ENCODE data around the gene PTPRG.

PTPRG gene

DNA sequence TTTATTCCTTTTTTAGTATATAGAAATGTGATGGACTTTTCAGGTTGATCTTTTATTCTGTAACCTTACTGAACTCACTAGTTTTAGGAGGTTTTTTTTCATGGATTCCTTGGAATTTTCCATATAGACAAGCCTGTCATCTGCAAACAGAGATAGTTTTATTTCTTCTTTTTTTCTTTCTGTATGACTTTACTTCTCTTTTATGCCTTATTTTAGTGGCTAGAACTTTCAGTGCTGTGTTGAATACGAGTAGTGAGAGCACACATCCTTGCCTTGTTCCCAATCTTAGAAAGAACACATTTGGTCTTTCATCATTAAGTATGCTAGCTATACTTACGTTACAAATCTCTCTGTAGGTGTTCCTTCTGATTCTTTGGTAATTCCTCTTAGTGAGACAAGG is 336.5 kb downstream of the PTPRG start:
- no peak for DNase-seq (ENCODE audit: low read depth)

DNA sequence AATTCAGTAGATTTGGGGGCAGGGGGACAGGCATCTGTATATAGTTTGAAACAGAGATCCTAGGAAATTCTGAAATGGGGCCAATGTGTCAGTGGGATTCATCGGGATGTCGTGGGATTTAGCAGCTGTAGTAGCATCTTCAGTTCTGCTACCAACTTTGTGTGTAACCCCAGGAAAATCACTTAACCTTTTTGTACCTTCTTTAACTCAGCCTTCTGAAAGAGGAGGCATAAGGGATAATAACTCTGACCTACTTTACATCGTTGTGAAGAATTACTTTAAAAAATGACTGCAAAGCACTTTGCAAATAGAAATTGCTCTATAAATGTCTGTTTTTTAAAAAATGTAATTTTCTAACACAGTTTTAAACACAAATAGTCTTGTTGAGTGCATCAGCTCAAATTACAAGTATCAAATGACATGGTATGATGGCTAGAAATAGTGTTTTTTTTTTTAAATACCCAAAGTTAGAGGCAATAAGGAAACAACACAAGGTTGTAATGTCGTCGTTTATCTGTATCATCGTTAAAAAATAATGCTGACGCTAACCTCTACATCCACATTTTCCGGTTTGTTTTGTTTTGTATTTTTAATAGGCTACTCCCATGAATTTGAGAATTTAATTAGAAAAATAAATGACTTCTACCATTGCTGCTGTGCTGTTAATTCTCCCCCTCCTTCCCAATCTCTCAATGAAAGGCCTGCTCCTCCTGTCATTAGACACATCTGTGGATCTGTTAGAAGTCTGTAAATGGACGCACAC is 338.5 kb downstream of the PTPRG start:
- no peak for DNase-seq (ENCODE audit: low read depth)

DNA sequence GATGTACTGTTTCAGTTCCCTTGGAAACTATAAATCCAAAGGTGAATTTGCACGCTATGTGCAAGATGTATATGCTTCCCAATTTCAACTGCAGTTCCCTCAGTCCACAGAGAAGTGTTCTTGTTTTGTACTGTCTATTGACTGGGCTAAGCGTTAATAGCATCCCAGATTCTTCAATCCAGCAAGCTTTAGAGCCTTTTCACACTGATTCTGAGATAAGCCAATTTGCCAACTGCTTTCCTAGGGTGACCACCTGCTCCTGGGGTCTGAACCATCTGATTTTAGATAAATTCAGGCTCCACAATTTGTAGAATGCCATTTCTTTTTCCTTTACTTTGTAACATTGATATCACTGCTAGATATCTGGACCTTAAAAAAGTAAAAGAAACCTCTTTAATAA is 340.1 kb downstream of the PTPRG start:
- DNase-seq (ENCODE audit: low read depth), result no peak

DNA sequence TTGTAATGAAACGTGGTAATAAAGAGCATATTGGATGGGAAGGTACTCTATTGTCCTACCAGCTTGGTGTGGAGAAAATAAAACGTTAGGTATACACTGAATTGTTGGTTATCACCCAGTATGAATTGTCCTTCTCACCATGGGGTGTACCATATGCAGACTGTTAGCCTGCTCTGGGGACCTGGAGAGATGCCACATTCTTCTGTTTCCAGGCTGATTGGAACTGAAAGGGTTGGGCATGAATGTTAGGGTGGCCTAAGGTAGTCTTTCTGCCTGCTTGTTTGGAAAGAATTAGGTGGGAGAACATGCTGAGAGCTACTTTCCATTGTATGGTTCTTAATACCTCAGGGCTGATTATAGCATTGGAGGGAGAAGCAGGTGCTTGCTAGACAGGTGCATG is 340.6 kb downstream of the PTPRG start:
- DNase-seq (ENCODE audit: low read depth), result no peak

DNA sequence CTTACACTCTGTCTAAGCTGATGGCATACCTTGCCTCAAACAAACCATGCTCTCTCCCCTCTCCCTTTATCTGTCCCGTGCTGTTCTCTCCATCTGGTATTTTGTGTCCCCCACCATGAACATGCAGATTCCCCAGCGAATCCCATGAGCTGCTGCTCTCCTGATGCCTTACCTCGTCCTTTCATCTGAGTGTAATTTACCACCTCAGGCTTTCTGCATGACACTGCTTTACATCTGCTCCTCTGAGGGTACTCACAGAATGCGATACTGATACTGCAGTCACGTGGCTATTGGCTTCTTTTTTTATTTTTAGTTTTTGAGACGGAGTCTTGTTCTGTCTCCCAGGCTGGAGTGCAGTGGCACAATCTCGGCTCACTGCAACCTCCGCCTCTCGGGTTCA is 341.7 kb downstream of the PTPRG start:
- DNase-seq (ENCODE audit: low read depth), result no peak

DNA sequence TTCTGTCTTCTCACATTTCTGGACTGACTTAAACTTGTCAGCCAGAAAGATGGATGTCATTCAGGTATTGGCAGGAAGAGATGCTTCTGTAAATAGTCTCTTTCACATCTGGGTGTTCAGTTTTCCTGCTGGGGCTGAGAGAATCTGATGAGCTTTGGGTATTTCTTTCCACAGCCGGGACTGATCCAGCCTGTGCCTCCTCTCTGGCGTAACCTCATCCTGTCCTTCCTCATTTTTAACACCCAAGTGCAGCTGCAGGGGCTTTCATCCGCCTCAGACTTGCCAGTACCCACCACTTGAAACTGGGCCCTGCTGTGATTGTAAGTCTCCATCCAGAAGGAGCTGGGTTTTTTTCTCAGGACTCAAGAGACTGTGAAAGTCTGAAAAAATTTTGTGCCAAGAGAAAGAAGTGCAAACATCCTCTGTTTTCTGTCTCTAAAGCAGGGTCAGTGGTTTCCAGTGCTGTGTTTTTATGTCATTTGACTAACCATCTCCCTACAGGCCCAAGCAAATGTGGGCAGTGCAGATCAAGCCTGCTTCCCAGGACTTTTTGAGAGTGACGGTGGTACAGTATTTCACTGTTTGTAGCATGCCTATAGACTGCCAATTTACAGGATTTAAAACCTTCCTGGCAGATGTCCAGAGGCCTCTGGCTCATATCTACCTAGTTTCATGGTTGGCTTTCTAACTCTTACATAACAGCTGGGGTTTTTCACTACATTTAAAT is 342.7 kb downstream of the PTPRG start:
- no peak for DNase-seq (ENCODE audit: low read depth)

DNA sequence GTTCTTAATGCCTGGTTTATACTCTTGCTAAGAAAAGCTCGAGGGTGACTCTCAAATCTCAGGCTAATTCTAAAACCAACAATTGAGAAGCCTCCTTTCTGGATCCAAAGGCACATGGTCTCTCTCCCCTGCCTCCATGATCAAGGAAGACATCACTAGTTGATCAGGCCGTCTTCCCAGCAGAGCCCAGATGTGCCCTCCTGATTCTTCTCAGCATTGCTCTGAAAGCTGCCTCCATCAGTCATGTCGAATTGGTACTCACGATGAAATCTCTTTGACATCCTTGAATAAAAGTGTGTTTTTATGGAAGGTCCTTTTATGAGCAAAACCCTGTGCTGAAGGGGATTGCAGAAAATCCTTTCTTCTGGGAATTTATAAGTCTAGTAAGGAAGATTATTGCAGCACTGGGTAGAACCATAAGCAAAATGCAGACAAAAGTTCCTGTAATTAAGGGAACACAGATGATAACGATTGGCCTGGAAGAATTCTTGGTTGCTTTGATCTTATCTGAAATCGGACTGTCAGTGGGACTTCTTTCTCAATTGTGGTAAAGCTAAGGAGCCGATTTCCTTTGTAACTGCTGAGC is 345.9 kb downstream of the PTPRG start:
- DNase-seq (ENCODE audit: low read depth), result no peak

DNA sequence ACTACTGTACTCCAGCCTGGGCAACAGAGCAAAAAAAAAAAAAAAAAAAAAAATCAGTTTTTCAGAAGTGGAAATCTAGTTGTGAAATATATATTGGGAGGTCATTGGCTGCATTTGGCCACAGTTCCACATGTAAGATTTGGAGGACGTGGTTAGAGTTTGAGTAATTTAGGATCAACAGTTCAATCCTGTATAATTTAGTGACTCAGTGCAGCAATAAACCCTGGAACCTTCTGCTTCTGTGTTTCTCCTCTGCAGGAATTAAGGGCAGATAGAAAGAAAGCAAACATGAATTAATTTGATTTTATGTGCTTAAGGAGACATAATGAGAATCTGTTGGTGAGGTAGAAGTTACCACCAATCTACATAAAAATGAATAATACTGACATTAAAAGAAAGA is 347.0 kb downstream of the PTPRG start:
- no peak for DNase-seq (ENCODE audit: low read depth)

DNA sequence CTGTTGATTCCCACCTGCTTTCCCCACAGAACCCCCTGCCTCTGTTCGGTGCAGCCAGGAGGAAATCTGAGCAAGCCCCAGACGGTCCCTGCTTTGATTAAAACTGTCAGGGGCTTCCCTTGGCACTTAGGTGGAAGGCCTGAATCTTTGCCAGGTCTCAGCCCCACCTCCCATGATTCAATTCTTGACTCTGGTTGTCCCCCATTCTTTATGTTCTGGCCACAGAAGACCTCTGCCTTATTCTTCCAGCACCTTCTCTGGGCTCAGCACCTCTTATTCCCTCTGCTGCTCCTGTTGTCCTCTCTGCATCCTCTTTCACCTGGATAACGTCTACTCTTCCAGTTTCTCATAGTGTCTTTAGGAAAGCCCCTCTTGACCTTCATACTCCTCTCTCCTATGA is 349.4 kb downstream of the PTPRG start:
- DNase-seq (ENCODE audit: low read depth), result no peak

DNA sequence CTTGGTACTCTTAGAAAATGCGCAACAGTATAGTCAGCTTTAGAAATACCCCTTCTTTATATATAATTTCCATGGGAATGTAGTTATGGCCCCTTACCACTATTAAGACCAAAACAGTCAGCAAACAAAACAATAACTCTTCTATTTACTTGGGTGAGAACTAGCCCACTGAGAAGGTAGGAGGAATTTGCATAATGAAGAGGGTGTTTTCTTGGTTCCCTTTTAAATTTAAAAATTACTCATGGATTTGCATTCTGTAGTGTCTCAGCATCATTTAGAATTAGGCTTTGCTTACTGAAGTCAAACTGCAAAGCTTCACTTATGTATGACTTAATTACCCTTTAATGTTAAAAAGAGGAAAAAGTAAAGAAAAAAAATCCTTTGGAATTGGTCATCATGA is 350.8 kb downstream of the PTPRG start:
- DNase-seq (ENCODE audit: low read depth), result no peak

DNA sequence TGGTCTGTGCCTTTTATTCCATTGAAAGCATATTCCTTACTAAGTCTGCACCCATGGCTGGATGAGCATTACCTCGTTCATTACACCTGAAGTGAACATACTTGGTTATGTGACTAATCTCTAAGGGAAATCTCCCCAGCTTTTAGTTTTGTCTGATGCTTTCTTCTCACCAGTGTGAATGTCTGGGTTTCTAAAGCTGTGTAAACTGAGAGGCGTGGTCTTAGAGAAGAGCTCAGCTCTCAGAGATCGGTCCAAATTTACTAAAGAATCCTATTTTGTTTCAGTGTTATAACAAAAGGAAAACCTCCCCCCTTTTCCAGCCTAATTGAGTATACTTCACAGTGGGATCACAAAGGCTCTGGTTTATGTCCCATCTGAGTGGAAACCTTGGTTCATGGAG is 352.3 kb downstream of the PTPRG start:
- DNase-seq (ENCODE audit: low read depth), result no peak

DNA sequence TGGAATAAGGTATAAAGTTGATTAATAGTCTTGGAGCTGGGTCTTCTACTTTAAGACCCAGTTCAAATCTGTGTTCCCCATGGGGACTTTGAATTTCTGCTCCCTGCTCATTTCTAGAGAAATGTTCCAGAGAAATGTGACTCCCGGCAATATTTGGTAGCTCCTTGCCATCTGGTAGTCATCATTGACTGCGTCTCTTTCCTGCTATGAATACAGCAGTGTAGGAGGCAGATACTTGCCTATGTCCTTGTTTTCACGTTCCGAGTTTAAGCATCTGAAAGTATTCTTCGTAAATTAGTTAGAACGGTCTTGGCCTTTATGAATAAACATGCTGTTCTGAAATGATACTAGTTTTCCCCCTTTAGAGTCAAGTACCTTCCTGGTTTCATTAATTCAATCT is 352.9 kb downstream of the PTPRG start:
- no peak for DNase-seq (ENCODE audit: low read depth)

DNA sequence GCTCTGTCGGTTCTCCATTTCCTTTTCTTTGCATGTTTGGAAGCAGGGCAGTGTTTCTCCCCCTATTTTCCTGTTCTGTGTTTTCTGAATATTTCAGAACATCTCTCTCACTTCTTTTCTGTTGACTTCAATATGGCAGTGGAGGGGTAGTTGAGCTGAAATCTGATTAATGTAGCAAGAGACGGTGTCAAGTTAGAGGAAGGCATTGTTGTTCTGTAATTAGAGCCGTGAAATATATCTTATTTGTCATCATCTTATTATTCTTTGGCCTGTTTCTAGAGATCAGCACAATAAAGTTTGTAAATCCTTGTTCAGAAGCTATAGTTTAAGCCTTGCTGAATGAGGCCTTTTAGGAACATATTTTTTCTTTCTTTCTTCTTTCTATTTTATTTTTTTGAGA is 353.9 kb downstream of the PTPRG start:
- no peak for DNase-seq (ENCODE audit: low read depth)

DNA sequence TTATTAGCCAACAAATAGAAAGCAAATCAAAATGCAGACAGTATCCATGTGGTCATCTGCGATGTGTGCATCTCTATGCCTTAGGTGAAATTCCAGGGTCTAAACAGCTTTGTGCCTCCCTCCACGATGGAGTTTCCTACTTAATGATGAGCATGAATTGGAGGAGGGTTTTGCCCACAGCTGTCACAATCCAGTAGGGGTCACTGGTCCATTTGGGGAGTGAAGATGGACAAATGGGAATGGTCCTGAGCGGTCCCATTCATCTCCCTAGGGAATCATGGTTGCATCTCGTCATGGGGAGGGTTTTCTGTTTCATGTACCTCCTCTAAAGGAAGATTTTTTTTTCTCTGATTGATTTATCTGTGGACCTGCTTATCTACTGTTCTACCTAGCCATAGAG is 358.0 kb downstream of the PTPRG start:
- DNase-seq (ENCODE audit: low read depth), result no peak

DNA sequence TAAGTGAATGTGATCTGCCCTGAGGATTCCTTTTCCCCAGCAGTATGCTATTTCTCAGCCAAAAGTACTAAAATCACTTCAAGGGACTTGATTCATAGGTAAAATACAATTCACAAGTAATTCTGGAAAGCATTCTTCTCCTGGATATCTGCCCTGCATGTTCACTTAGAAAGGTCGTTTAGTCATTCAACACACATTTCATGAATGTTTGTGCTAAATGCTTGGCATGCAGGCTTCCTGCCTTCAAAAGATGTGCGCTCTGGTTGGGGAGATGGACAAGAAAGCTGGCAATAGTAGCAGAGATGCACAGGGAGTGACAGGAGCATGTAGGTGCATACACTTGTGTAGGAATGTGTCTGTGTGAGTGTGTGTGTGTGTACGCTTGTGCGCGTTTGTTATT is 360.7 kb downstream of the PTPRG start:
- no peak for DNase-seq (ENCODE audit: low read depth)

DNA sequence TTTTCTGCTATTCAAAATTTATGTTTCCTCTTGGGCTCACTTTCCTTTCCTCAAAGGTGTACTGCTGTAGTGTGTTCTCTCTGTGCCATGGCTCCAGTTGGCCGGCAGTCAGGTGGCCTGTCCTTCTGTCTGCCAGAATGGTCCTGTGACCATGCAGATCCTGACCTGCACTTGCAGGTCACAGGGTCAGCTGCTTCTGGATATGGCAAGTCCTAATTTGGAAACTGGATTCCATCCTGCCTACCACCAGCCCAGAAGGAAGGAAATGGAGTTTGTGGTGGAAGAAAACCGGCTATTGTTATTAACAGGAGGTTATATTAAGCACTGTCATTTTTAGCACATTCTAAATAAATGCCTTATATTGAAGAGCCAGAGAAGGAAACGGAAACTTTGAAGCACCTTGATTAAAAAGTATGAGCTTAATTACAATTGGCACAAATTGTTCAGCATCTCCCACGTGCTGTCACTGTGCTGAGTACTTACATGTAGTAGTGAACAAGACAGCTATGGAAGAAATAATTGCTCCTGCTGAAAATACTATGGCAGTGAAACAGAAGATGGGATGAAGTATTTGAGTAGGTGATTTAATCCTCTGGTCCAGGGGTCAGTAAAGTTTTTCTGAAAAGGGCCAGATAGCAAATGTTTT is 362.8 kb downstream of the PTPRG start:
- no peak for DNase-seq (ENCODE audit: low read depth)

DNA sequence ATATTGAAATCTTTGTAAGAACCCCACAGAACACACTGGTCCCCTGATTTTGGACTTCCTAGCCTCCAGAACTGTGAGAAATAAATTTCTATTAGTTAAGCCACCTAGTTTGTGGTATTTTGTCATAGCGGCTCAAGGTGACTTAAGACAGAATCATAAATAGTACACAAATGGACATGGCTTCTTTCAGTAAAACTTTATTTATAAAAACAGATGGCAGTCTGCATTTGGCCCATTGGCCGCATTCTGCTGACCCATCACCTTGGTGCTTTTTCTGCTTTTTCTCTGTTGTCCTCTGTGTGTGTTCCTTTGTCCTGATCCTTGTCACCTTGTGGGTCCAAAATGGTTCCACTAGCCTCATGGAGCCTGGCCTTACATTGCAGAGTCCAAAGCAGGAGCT is 363.6 kb downstream of the PTPRG start:
- no peak for DNase-seq (ENCODE audit: low read depth)

DNA sequence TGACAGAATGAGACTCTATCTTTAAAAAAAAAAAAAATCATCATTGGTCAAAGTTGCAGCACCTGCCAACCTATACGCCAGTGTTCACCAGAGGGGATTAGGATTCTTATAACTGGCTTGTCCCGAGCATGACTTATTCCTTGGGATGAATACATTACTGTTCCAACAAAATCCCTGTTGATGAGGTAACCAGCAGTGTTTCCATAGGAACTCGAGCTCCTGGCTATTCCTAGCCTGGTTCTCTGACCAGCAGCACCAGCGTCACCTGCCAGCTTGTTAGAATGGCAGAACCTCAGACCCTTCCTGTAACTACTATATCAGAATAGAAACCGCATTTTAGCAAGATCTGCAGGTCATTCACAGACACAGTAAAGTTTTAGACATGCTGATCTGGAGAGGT is 364.4 kb downstream of the PTPRG start:
- no peak for DNase-seq (ENCODE audit: low read depth)

DNA sequence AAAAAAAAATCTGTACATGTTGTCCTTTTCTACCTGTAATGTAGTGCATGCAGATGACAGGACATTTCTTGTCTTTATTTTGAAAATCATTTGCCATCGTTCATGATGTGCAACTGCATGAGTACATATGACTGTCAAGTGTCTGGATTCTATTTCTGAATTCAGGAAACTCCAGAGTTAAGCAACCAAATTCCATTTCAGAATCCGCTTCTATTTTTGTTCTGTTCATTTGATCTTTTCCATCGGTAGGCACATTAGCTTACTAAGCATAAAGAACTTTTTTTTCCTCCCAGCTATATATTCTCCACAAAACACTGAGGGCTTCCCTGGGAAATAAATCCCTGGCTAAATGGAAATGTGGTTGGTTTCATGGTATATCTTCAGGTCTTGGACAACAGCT is 365.6 kb downstream of the PTPRG start:
- no peak for DNase-seq (ENCODE audit: low read depth)

DNA sequence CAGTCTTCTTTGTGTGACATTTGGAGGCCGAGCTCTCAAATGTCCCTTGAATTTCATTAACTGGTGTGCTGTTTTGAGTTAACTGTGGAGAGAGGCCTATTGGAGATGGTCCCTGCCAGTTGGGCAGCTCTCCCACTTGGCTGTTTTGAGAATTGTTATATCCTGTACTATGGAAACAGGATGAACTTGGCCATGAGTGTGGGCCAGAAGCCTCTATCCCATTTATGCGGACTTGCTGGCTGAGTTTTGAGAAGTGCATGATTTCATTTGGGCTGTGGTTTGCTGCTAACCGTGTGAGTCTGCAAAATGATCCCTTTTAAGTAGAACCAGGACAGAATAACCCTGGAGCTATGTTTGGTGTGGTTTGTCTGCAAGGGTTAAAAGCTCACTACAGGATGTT is 366.0 kb downstream of the PTPRG start:
- peak; percentile 56 for DNase-seq (ENCODE audit: low read depth)

DNA sequence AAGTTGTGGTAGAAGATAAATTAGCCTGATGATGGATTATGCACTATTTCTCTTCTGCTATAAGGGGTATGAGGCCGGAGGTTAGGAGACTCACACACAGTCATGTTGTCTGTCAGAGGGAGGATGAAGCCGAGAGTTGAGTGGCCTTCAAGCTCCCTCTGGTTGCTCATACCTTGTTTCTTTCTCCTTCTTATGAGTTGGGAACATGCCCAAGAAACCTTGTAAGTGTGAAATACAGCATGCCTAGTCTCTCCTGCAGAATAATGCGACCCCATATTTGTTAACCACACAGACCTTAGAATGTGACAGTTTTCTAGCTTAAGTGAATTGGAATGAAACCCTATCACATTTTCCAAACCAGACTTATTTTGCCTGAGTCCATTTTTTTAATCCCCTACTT is 366.7 kb downstream of the PTPRG start:
- DNase-seq (ENCODE audit: low read depth), result no peak

DNA sequence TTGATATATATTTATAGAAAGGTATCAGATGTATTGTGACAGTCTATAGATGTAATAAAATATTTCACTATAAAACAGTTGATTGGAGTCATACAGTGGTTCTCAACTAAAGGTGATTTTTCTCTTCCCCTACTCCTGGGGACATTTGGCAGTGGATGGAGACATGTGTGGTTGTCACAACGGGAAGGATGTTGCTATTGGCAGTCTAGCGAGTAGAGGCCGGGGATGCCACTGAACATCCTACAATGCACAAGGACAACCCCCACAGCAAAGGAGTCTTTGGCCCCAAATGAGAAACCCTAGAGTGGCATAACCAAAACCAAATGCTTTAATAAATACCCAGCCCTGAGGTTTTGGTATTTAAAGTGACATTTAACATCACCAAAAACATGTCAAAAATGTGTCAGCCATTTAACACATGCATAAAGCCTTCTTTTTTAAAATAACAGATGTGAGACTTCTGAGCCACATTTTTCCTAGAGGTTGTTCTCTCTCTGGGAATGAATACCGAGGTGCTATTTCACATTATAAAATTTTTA is 367.5 kb downstream of the PTPRG start:
- no peak for DNase-seq (ENCODE audit: low read depth)

DNA sequence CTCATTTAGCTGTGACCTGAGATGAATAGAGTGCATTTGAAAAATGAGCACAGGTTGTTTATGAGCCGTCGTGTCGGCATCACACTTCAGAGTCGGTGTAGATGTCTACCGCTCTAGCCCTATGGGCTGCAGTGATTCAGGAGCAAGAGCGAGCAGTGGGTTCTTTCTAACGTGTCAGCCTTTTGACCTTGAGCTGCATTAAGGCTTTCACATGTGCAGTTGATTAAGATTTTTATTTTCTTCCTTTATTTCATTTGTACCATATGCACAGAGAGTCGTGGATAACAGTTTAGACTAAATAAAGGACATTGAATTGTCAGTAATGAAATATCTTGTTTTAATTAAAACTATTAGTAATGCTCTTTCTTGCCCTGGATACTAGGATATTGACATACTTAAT is 368.2 kb downstream of the PTPRG start:
- DNase-seq (ENCODE audit: low read depth), result no peak
